Mucosa of rectum (tissue), 2 donors: ENCODE data around the gene KATNAL1.

Experiments used
- H3K27ac ChIP-seq, 2 donors: one replicate each; pipeline ENCODE4 v1.7.0; 2013; ENCODE audit warnings: inconsistent platforms in 2 of 2, low read depth in 2 of 2, low read length in 2 of 2
- H3K27me3 ChIP-seq, 2 donors: one replicate each; pipeline ENCODE4 v1.7.0; 2013; ENCODE audit warnings: low read length in 2 of 2; ENCODE audit not compliant: control insufficient read depth in 2 of 2, insufficient read depth in 2 of 2
- H3K36me3 ChIP-seq, 2 donors: one replicate each; pipeline ENCODE4 v1.7.0; 2013; ENCODE audit warnings: low read length in 2 of 2; ENCODE audit not compliant: control insufficient read depth in 2 of 2, insufficient read depth in 2 of 2
- H3K4me1 ChIP-seq, 2 donors: one replicate each; pipeline ENCODE4 v1.7.0; 2013; ENCODE audit warnings: low read length in 2 of 2, mild to moderate bottlenecking in 1 of 2; ENCODE audit not compliant: control insufficient read depth in 2 of 2, insufficient read depth in 2 of 2
- H3K4me3 ChIP-seq, 2 donors: one replicate each; pipeline ENCODE4 v1.7.0; 2013; ENCODE audit warnings: low read length in 2 of 2
- H3K9ac ChIP-seq, 2 donors: one replicate each; pipeline ENCODE4 v1.7.0; 2013; ENCODE audit warnings: low read length in 2 of 2, low read depth in 1 of 2, mild to moderate bottlenecking in 1 of 2
- H3K9me3 ChIP-seq, 2 donors: one replicate each; pipeline ENCODE4 v1.7.0; 2013; ENCODE audit warnings: low read length in 2 of 2; ENCODE audit not compliant: control insufficient read depth in 2 of 2
- donor health status: healthy.
- donor health status: Normal muscosa, but diverticular disease.

The KATNAL1 gene

GRCh38 chr13:30172593-30173302 lies 134.6 kb downstream of the KATNAL1 start:
- H3K27ac ChIP-seq = no peak overlapping the region
- H3K4me3 ChIP-seq = no peak overlapping the region

GRCh38 chr13:30170569-30170968 lies 136.8 kb downstream of the KATNAL1 start:
- Histone ChIP-seq H3K36me3 (no peaks in the 10 kb centered on the region), H3K4me1 (no peaks in the 10 kb centered on the region), H3K9me3 (no peaks in the 10 kb centered on the region), H3K27me3 (no peaks in the 10 kb centered on the region), H3K27ac (no peak overlapping the region), H3K9ac (no peak overlapping the region), H3K4me3 (no peak overlapping the region)

More at GRCh38 chr13:30172593-30173302, 134.6 kb downstream of the KATNAL1 start:
- H3K9ac ChIP-seq = no peak overlapping the region
- no peaks in the 10 kb centered on the region for H3K9me3 ChIP-seq
- no peaks in the 10 kb centered on the region for H3K4me1 ChIP-seq
- no peaks in the 10 kb centered on the region for H3K27me3 ChIP-seq
- no peaks in the 10 kb centered on the region for H3K36me3 ChIP-seq

GRCh38 chr13:30169442-30169841 lies 137.9 kb downstream of the KATNAL1 start:
- Histone ChIP-seq H3K36me3 (no peaks in the 10 kb centered on the region), H3K9me3 (no peaks in the 10 kb centered on the region), H3K9ac (no peak overlapping the region), H3K4me3 (no peak overlapping the region), H3K4me1 (no peaks in the 10 kb centered on the region), H3K27ac (no peak overlapping the region), H3K27me3 (no peaks in the 10 kb centered on the region)

GRCh38 chr13:30165796-30166195 lies 141.6 kb downstream of the KATNAL1 start:
- no peak overlapping the region for H3K27ac ChIP-seq
- no peaks in the 10 kb centered on the region for H3K27me3 ChIP-seq
- H3K36me3 ChIP-seq = no peaks in the 10 kb centered on the region
- H3K4me3 ChIP-seq = no peak overlapping the region
- no peaks in the 10 kb centered on the region for H3K4me1 ChIP-seq
- H3K9me3 ChIP-seq = no peaks in the 10 kb centered on the region
- H3K9ac ChIP-seq = no peak overlapping the region

GRCh38 chr13:30165071-30165470 lies 142.3 kb downstream of the KATNAL1 start:
- Histone ChIP-seq H3K4me3 (no peak overlapping the region), H3K9ac (no peak overlapping the region), H3K4me1 (no peaks in the 10 kb centered on the region), H3K9me3 (no peaks in the 10 kb centered on the region), H3K27me3 (no peaks in the 10 kb centered on the region), H3K36me3 (no peaks in the 10 kb centered on the region), H3K27ac (no peak overlapping the region)

GRCh38 chr13:30164146-30164545 lies 143.2 kb downstream of the KATNAL1 start:
- no peak overlapping the region for H3K27ac ChIP-seq
- H3K9ac ChIP-seq = no peak overlapping the region
- no peaks in the 10 kb centered on the region for H3K36me3 ChIP-seq
- no peaks in the 10 kb centered on the region for H3K9me3 ChIP-seq
- H3K4me1 ChIP-seq = no peaks in the 10 kb centered on the region
- H3K4me3 ChIP-seq = no peak overlapping the region
- no peaks in the 10 kb centered on the region for H3K27me3 ChIP-seq

- H3K36me3 ChIP-seq = no peaks in the 10 kb centered on the region
- H3K9me3 ChIP-seq = no peaks in the 10 kb centered on the region
- no peak overlapping the region for H3K4me3 ChIP-seq
- no peaks in the 10 kb centered on the region for H3K4me1 ChIP-seq
- H3K9ac ChIP-seq = no peak overlapping the region
- no peaks in the 10 kb centered on the region for H3K27me3 ChIP-seq
- no peak overlapping the region for H3K27ac ChIP-seq
These were observed 143.9 kb downstream of the KATNAL1 start for GRCh38 chr13:30163441-30163840.

- no peak overlapping the region for H3K4me3 ChIP-seq
- H3K27me3 ChIP-seq = no peaks in the 10 kb centered on the region
- H3K4me1 ChIP-seq = no peaks in the 10 kb centered on the region
- no peak overlapping the region for H3K9ac ChIP-seq
- H3K36me3 ChIP-seq = no peaks in the 10 kb centered on the region
- H3K27ac ChIP-seq = no peak overlapping the region
- H3K9me3 ChIP-seq = no peaks in the 10 kb centered on the region
These were observed 147.9 kb downstream of the KATNAL1 start for GRCh38 chr13:30159446-30159839.

- Histone ChIP-seq H3K36me3 (no peaks in the 10 kb centered on the region), H3K27ac (no peak overlapping the region), H3K9ac (no peak overlapping the region), H3K4me3 (no peak overlapping the region), H3K4me1 (no peaks in the 10 kb centered on the region), H3K9me3 (no peaks in the 10 kb centered on the region), H3K27me3 (no peaks in the 10 kb centered on the region)
These were observed 148.4 kb downstream of the KATNAL1 start for GRCh38 chr13:30158774-30159445.

GRCh38 chr13:30157616-30157993 lies 149.7 kb downstream of the KATNAL1 start:
- Histone ChIP-seq H3K27me3 (no peaks in the 10 kb centered on the region), H3K36me3 (no peaks in the 10 kb centered on the region), H3K27ac (no peak overlapping the region), H3K4me1 (no peaks in the 10 kb centered on the region), H3K9me3 (no peaks in the 10 kb centered on the region), H3K9ac (no peak overlapping the region), H3K4me3 (no peak overlapping the region)
